Upper lobe of left lung (tissue), 4 donors: ENCODE data around the gene MIX23.

Source experiments
- CTCF ChIP-seq, 6 experiments: fragments of 450-650 bp in 4 of 6; fragments of 200-600 bp in 2 of 6; sonication (generic) in 2 of 6; IDR thresholded peaks; one replicate each; pipeline ENCODE4 v1.5.1; 2016 to 2019; ENCODE audit warnings: antibody characterized with exemption in 6 of 6
- POLR2A ChIP-seq, 4 donors: fragments of 450-650 bp; IDR thresholded peaks; one replicate each; pipeline ENCODE4 v1.5.1; 2016 to 2017; ENCODE audit warnings: antibody characterized with exemption in 4 of 4, mild to moderate bottlenecking in 2 of 4

DNA sequence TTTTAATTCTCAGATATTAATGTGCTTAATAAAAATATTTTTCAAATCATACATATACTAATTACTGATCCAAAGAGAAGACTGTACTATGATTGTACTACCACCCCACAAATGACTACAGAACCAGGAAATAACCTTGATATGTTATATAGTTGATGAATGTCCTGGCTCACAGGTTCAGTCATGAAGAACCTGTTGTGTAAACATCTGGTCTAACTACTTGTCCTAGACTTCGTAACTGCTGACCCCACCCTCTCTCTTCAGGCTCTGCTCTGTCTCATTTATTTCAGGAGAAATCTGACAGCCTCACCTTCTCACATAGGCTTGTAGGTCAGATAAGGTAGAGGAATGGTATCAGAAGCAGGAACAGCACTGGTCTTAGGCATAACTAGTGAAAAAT is 72.7 kb downstream of the MIX23 start:
- no peak for TF ChIP-seq CTCF (IDR thresholded peaks at IDR 0.05)
- no peak for TF ChIP-seq POLR2A (IDR thresholded peaks at IDR 0.05)
